NCI-H2227 (cell line): ENCODE results near the gene ALLC.
A peak's percentile ranks its signal among the peaks of the same experiment; 100 is the strongest.
"Not testable (repeated sequence)": the region's sequence is repeated elsewhere in the genome, so short reads cannot be mapped to it uniquely, and the experiment has no call there.

ENCODE experiments used
- DNase-seq: peaks from one replicate; lab custom pipeline; 2025; ENCODE audit not compliant: unreplicated experiment; lab: John Stamatoyannopoulos, UW

The ALLC gene

GRCh38 chr2:3626118-3626811, 31.7 kb upstream of the ALLC start:
- DNase-seq = no peak

DNA sequence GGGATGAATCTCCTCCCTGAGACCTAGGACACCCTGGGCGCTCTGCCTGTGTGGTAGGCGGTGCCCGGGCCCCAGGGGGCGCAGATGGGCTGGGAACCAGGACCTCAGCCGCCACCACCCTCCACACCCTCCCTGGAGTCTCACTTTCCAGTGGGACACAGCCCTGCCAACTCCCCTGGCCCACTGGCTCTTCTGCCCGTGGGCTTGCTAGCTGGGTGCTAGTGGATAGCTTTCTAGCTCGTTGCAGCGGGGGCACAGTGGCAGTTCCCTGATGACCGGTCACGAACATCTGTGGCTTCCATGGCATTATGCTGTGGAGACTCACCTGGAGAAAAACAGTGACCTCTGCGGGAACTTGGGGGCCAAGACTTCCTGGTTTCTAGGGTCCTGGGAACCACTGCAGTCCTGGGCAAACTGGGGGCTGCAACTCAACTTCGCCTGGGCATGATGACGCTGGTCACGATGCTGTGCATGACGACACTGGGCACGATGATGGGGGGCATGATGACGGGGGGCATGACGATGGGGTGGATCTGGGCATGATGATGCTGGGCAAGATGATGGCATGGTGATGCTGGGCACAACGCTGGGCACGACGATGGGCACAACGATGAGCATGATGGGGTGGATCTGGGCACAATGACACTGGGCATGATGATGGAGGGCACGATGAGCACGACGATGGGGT, 31.0 kb upstream of the ALLC start:
- DNase-seq = no peak

DNA sequence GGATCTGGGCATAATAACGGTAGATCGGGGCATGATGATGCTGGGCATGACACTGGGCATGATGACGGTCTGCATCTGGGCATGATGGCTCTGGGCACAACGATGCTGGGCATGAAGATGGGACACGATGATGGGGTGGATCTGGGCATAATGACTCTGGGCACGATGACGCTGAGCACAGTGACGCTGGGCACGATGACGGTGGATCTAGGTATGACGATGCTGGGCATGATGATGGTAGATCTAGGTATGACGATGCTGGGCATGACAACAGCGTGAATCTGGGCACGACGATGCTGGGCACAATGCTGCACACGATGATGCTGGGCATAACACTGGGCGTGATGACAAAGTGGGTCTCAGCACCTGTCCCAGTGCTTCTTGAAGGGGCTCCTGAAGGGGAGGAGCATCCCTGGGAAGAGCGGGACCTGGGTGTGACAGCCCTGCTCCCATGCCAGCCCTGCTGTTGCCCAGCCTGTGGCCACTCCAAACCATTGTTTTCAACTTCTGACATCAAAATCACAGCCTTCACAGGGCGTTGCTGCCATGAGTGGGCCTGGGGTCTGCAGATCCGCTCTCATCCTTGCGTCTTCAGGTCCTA, 30.4 kb upstream of the ALLC start:
- no peak for DNase-seq

DNA sequence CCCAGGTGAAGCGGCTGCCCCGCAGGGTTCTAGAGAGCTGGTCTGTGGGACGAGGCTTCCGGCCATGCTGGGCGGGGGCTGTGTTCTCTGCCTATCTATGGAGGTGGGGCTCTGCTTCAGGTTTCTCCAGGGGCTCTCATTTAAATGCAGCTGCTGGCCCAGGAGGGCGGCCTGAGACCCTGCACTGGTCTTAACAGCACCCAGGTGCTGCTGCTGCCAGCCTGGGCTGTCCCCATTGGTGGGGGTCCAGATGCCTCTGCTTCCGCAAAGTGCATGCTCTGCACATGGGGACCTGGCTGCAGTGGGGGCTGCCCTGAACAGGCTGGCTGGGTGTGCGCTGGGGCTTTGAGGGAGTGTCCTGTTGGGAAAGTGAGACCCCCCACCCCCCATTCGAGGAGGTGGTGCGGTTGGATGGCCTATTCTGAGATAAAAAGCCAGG, 29.7 kb upstream of the ALLC start:
- DNase-seq = no peak

GRCh38 chr2:3628800-3629199, 29.2 kb upstream of the ALLC start:
- peak; percentile 76 for DNase-seq

DNA sequence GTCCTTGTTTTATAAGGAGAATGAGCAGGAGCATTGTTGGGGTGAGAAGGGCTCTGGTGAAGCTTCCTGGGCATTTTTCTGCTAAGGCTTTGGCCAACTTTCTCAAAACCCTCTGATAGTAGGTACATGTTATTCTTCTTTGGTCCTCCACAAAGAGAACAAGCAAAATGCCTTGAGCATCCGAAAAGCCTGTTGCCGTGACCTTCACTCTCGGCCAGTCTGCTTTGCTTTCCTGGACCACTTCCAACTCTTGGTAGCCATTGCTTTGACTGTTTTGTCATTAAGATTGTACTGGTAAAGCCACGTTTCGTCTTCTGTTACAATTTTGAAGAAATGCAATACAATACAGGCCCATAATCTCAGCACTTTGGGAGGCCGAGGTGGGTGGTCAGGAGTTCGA, 27.4 kb upstream of the ALLC start:
- no peak for DNase-seq

DNA sequence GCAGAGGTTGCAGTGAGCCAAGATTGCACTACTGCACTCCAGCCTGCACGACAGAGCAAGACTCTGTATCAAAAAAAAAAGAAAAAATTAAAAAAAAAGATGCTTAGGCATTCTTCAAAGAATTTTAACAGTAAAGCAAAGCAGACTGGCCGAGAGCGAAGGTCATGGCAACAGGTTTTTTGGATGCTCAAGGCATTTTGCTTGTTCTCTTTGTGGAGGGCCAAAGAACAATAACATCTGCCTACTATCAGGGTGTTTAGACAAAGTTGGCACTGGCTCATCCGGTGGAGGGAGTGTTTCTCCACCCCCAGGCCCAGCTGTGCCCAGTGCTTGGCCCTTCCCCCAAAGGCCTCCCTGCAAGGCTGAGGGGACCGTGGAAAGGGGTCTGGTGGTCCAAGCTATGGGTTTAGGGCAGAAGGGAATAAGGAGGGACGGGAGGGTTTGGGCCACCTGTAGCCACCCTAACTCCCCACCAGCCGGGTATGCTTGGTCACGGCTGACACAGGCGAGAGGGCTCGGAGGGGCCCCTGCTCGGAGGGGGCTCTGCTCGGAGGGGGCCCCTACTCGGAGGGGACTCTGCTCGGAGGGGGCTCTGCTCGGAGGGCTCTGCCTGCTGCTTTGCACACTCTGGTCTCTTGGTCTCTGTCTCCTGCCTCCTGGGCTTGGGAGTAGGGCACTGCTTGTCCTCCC, 26.7 kb upstream of the ALLC start:
- no peak for DNase-seq

DNA sequence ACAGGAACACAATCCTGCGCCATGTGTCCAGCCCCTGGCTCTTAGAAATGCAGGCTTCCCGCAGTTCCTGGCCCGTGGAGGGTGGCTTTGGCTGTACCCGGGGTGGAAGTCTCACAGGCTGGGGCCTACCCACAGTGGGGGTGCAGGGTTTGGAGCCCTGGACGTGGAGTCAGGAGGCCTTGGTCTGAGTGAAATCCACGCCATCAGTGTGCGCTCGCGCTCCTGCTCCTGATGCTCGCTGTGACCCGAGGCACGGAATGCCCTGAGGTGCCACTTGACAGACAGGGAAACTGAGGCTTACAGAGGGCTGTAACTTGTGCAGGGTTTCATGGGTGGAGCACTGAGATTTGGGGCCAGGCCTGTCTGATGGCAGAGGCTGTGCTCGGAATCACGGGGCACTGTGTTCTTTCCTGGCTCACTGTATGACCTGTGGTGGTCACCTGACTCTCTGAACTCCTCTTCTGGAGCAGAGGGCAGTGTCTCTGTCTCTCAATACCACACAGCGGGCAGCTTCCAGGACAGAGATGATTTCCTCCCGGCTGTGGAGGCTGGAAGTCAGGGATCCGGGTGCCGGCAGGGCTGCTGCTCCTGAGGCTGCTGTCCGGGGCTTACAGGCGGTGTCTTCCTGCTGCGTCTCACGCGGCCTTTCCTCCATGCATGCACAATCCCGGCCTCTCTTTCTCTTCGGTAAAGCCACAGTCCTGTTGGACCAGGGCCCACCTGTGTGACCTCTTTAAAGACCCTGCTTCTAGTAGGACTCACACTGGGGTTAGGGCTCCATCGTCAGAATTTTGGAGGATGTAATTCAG, 25.9 kb upstream of the ALLC start:
- no peak for DNase-seq

- DNase-seq = no peak
Observed at GRCh38 chr2:3633089-3633981, 24.7 kb upstream of the ALLC start.

DNA sequence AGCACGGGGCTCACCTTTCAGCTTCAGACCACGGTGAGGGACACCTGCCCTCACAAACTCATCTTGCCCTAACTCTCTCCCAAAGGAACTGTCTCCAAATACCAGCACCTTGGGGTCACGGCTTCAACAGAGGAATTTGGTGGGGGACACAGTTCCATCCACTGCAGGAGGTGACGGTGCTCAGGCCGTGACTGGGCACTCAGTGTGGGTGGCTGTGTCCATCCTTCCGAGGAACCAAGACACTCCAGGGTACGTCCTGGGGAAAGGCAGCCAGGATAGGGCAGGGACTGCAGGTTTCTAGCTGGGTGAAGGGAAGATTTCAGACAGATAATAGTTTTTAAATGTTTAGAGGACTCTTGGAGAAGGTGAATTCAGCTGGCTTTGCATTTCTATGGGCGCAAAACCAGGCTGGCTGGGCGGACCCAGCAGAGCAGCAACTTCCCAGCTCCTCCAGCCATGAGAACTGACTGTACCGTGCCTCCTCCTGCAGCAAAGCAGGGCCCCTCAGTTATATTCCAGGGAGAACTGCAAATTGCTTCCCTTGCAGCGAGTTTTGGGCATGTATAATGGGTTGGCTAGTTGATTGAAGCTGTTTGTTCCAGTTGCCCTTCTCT, 23.9 kb upstream of the ALLC start:
- no peak for DNase-seq

- no peak for DNase-seq
Observed at GRCh38 chr2:3634596-3635121, 23.3 kb upstream of the ALLC start.

DNA sequence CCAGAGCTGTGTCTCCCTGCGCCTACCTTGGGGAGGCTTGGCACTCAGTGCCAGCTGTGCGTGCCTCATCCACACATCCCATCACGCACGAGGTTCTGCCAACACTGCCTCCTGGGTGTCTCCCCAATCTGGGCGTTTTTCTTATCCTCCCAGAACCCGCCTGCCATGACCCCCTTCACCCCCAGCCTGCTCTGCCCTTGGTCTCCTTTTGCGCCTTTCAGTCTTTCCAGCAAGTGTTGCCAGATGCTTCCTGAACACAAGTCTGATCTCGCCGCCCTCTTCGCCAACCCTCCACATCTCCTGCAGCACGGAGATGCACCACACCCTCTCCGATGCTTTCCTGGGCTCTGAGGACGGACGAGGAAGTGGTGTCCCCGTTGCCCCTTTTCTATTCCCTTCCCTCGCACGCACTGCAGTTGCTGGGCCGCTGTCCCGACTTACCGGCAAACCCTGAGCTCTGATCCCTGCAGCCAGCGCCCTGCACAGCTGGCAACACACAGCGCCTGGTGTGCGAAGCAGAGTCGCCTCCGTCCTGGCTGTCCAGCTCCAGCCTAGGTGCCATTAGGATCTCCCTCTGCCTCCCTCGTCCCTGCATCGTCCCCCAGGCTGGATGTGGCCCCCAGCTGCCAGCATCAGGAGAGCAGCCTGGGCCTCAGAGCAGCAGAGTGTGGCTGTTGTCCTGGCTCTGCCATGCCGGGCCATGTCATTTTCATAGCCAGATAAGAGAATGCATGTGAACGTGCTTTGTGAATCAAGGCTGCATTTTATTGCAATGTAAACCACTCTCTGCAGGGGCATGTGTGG, 22.6 kb upstream of the ALLC start:
- DNase-seq = no peak

GRCh38 chr2:3635975-3636327, 22.0 kb upstream of the ALLC start:
- DNase-seq = not testable (repeated sequence)

- no peak for DNase-seq
Observed at GRCh38 chr2:3636586-3637310, 21.3 kb upstream of the ALLC start.

DNA sequence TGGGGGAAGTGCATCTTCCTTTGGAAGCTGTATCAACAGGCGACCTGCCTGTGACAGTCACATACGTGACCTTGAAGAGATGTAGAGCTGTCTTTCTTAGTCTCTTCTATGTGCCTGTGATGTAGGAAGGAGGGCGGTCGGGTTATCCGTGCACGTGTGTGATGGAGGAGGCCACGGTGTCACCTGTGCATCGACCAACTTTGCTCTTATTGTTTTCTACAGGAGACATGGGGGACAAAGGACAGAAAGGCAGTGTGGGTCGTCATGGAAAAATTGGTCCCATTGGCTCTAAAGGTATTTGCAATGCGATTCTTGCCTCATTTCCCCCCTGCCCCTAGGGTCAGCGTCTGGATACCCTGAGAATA, 20.7 kb upstream of the ALLC start:
- DNase-seq = no peak

- no peak for DNase-seq
Observed at GRCh38 chr2:3637692-3638455, 20.1 kb upstream of the ALLC start.

DNA sequence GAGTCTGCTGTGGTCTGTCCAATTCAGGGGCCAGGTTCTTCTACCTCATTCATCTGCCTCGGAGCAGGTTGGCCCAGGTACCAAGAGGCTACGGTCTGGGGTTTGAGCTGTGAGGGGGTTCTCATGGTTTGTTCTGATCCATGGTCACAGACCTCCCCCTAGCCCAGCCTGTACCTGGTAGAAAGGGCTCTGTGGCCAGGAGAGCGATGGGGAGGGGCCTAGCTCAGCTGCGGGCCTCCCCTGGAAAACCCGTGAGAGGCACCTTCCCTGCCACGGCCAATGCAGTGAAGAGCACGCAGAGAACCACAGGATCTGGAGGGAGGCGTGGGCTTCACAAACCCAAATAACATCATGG, 19.6 kb upstream of the ALLC start:
- no peak for DNase-seq
